SU-DHL-6 (cell line): ENCODE results near the gene NPR3.

Experiments used
- H2AFZ ChIP-seq: fragments of 200-600 bp; sonication (generic); 2 replicates; pipeline ENCODE4 v1.6.1; 2014; ENCODE audit warnings: low read depth, mild to moderate bottlenecking, moderate library complexity, mixed read lengths, antibody characterized with exemption, low read length; ENCODE audit not compliant: severe bottlenecking
- H3F3A ChIP-seq: fragments of 200-600 bp; shearing (Covaris generic); 2 replicates; pipeline ENCODE4 v1.6.0; 2016; ENCODE audit warnings: antibody characterized with exemption, mild to moderate bottlenecking; ENCODE audit not compliant: insufficient read depth
- H3K27ac ChIP-seq: fragments of 200-600 bp; sonication (generic); 2 replicates; pipeline ENCODE4 v1.5.1; 2016; ENCODE audit warnings: low read depth, mild to moderate bottlenecking, low read length, moderate library complexity, mixed read lengths
- H3K27me3 ChIP-seq: fragments of 200-600 bp; sonication (generic), shearing (Covaris generic); 2 replicates; pipeline ENCODE4 v1.6.0; 2014; ENCODE audit warnings: mild to moderate bottlenecking, low read length
- H3K36me3 ChIP-seq: fragments of 200-600 bp; sonication (generic); 2 replicates; pipeline ENCODE4 v1.6.1; 2014; ENCODE audit warnings: mild to moderate bottlenecking, low read length, mixed read lengths
- H3K4me2 ChIP-seq: fragments of 300-600, 200-600 bp; shearing (Covaris generic), sonication (generic); 2 replicates; pipeline ENCODE4 v1.6.0; 2014; ENCODE audit warnings: low read length, low read depth, mild to moderate bottlenecking; ENCODE audit not compliant: poor library complexity, severe bottlenecking
- H3K4me3 ChIP-seq: fragments of 200-600 bp; sonication (generic); 2 replicates; pipeline ENCODE4 v1.5.1; 2014; ENCODE audit warnings: antibody characterized with exemption, low read length, mild to moderate bottlenecking, mixed read lengths; ENCODE audit not compliant: insufficient read depth, poor library complexity, severe bottlenecking
- H3K79me2 ChIP-seq: fragments of 200-600 bp; sonication (generic); 2 replicates; pipeline ENCODE4 v1.6.1; 2014; ENCODE audit warnings: mild to moderate bottlenecking, low read length, moderate library complexity; ENCODE audit not compliant: insufficient read depth
- H3K9ac ChIP-seq: fragments of 200-600 bp; sonication (generic); 2 replicates; pipeline ENCODE4 v1.7.0; 2014; ENCODE audit warnings: mild to moderate bottlenecking, low read length
- H3K9me2 ChIP-seq: fragments of 200-600 bp; sonication (generic); replicated peaks from 2 replicates; pipeline ENCODE4 v1.6.1; 2014; ENCODE audit warnings: low read length; ENCODE audit not compliant: insufficient read depth
- H3K9me3 ChIP-seq: fragments of 200-600 bp; sonication (generic); 2 replicates; pipeline ENCODE4 v1.6.1; 2014; ENCODE audit warnings: low read length, mixed read lengths; ENCODE audit not compliant: insufficient read depth
- H4K20me1 ChIP-seq: fragments of 200-600 bp; sonication (generic); 2 replicates; pipeline ENCODE4 v1.6.1; 2014; ENCODE audit warnings: low read depth, mild to moderate bottlenecking, antibody characterized with exemption, low read length, moderate library complexity, mixed read lengths
- CTCF ChIP-seq: fragments of 200-600 bp; sonication (generic); IDR thresholded peaks from one replicate; pipeline ENCODE4 v1.5.1; 2017; ENCODE audit warnings: antibody characterized with exemption, mild to moderate bottlenecking, low read length, moderate library complexity; ENCODE audit not compliant: insufficient read depth, poor library complexity, severe bottlenecking
- EZH2phosphoT487 ChIP-seq: fragments of 200-600 bp; sonication (generic), shearing (Covaris generic); conservative IDR thresholded peaks from 2 replicates; pipeline ENCODE4 v1.6.1; 2018; ENCODE audit warnings: mild to moderate bottlenecking, antibody characterized with exemption, low read length, moderate library complexity, mixed read lengths

The NPR3 gene

GRCh38 chr5:32770444-32770843 lies 59.3 kb downstream of the NPR3 start:
- H3K27me3 ChIP-seq = no peaks in the 10 kb centered on the region
- H2AFZ ChIP-seq = no peak overlapping the region
- H3F3A ChIP-seq = no peaks in the 10 kb centered on the region
- H3K36me3 ChIP-seq = no peaks in the 10 kb centered on the region
- TF ChIP-seq CTCF (no peak), EZH2phosphoT487 (no peak)
- H3K9ac ChIP-seq = no peak overlapping the region
- no peak overlapping the region for H3K27ac ChIP-seq
- no peak overlapping the region for H3K4me2 ChIP-seq
- H3K4me3 ChIP-seq = no peak overlapping the region
- no peaks in the 10 kb centered on the region for H3K9me3 ChIP-seq
- H4K20me1 ChIP-seq = no peaks in the 10 kb centered on the region
- no peaks in the 10 kb centered on the region for H3K9me2 ChIP-seq
- H3K79me2 ChIP-seq = no peaks in the 10 kb centered on the region

GRCh38 chr5:32771037-32771436 lies 59.9 kb downstream of the NPR3 start:
- H3K27me3 ChIP-seq = no peaks in the 10 kb centered on the region
- no peaks in the 10 kb centered on the region for H3K79me2 ChIP-seq
- H2AFZ ChIP-seq = no peak overlapping the region
- H3K9me2 ChIP-seq = no peaks in the 10 kb centered on the region
- no peaks in the 10 kb centered on the region for H4K20me1 ChIP-seq
- H3K36me3 ChIP-seq = no peaks in the 10 kb centered on the region
- no peak for TF ChIP-seq CTCF
- no peak overlapping the region for H3K27ac ChIP-seq
- H3K4me2 ChIP-seq = no peak overlapping the region
- H3K4me3 ChIP-seq = no peak overlapping the region
- H3K9ac ChIP-seq = no peak overlapping the region
- H3F3A ChIP-seq = no peaks in the 10 kb centered on the region
- no peaks in the 10 kb centered on the region for H3K9me3 ChIP-seq

- no peaks in the 10 kb centered on the region for H3K79me2 ChIP-seq
- no peaks in the 10 kb centered on the region for H3F3A ChIP-seq
- no peaks in the 10 kb centered on the region for H3K27me3 ChIP-seq
- no peak overlapping the region for H3K27ac ChIP-seq
- no peak overlapping the region for H3K4me2 ChIP-seq
- no peak overlapping the region for H2AFZ ChIP-seq
- H3K4me3 ChIP-seq = no peak overlapping the region
- TF ChIP-seq EZH2phosphoT487 (no peak), CTCF (no peak)
- no peaks in the 10 kb centered on the region for H4K20me1 ChIP-seq
- no peak overlapping the region for H3K9ac ChIP-seq
- H3K36me3 ChIP-seq = no peaks in the 10 kb centered on the region
- no peaks in the 10 kb centered on the region for H3K9me3 ChIP-seq
- no peaks in the 10 kb centered on the region for H3K9me2 ChIP-seq
Measured at GRCh38 chr5:32773944-32774343, 62.8 kb downstream of the NPR3 start.

GRCh38 chr5:32776200-32776599 lies 65.1 kb downstream of the NPR3 start:
- no peak overlapping the region for H3K4me2 ChIP-seq
- H3K36me3 ChIP-seq = no peaks in the 10 kb centered on the region
- no peak overlapping the region for H3K4me3 ChIP-seq
- H3K9ac ChIP-seq = no peak overlapping the region
- H3K27me3 ChIP-seq = no peaks in the 10 kb centered on the region
- no peak overlapping the region for H3K27ac ChIP-seq
- no peaks in the 10 kb centered on the region for H3F3A ChIP-seq
- H3K9me2 ChIP-seq = 0 out of 2 replicates have a peak, but pooled peaks cover 4% of the 10 kb centered on the region
- TF ChIP-seq EZH2phosphoT487 (no peak), CTCF (no peak)
- H2AFZ ChIP-seq = no peak overlapping the region
- no peaks in the 10 kb centered on the region for H3K79me2 ChIP-seq
- H4K20me1 ChIP-seq = no peaks in the 10 kb centered on the region
- H3K9me3 ChIP-seq = no peaks in the 10 kb centered on the region
